GM21619 (cell line): ENCODE results near the gene ZSWIM4.
A peak's percentile ranks its signal among the peaks of the same experiment; 100 is the strongest.
"Not testable (repeated sequence)": the region's sequence is repeated elsewhere in the genome, so short reads cannot be mapped to it uniquely, and the experiment has no call there.

Experiments
- ATAC-seq: cut with Tn5 transposase; IDR thresholded peaks from one replicate; pipeline ENCODE4 v1.9.1; 2021; ENCODE audit not compliant: unreplicated experiment

Gene ZSWIM4

DNA sequence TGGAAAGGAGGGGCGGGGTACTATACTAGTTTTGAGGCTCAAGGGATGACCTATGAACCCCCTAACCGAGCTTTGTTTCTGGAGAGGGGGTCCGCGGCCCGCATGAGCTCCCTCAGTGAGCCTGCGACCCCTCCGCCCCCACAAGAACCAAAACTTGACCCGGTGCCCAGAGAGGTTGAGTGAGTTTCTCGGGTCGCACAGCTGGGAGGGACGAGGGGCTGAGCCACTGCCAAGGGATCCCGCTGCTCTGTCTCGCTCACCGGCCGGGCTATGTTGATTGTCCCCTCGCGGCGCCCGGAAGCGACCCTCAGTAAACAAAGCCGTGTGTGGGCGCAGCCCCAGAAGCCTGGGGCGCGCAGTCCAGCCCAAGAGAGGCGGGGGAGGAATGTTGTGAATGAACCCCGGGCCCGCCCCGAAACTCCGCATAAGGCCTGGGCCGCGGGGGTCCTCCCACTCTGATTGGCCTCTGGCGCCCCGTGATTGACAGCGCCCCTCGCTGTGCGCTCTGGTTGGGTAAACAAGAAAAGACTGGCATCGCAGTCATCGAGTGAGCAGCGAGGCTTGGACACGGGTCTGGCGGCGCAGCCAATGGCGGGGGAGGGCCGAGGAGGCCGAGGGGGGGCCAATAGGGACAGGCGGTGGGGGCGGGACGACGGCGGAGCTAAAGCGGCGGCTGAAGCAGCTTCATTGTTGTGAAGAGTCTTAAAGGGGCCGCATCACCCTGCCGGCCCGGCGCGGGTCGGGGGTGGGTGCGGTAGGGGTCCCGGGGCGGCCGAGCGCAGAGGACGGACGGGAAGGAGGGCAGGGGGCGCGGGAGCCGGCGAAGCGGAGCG, at the start of gene ZSWIM4:
ZSWIM4 (plus strand) TSS at position 687 of the 833 bp plus-strand sequence. CDS start 206 bp downstream, outside the sequence.
- ATAC-seq: peak; percentile 85

GRCh38 chr19:13747098-13747453, 48.2 kb upstream of the ZSWIM4 start:
- no peak for ATAC-seq

DNA sequence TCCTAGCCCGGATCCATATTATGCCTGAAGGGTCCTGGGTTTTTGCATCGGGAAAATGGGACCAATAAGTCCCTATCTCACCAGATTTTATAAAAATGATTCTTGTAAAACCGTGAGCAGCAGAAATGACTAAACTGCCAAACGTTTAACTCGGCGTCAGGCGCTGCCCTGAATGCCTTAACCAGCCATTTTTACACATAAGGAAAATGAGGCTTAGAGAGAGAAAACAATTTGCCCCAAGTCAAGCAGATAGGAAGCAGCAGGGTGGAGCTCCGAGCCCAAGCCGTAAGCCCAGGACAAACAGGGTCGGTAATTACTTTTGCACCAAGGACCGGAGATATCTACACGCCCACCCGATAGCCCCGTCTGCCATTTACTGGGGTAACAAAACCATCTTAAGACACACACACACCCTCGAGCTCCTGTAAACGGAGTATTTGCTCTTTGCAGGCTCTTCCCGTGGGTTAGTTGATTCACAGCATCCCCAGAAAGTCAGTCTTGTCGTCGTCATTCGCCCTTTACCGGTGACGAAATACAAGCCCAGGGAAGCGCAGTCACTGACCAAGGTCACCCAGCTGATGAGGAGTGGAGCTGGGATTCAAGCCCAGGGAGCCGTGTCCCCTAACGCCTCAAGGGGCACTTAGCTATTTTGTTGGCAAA, 46.9 kb upstream of the ZSWIM4 start:
- no peak for ATAC-seq

DNA sequence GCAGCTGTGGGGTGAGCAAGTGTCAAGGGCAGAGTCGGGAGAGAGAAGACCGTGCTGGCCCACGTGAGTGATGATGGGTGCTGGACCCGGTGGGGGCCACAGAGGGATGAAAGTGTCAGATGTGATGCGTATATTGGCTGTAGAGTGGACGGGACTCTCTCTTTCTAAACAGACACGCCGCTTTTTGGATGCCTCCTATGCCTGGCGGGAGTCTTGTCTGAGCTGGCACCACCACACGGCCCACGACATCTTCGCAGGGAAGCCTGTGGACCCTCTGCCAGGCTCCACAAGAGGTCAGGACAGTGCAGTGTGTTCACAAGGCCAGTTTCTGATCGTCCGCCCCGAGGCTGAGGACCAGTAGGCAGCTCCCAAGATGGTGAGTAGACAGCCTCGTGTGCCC, 43.8 kb upstream of the ZSWIM4 start:
- no peak for ATAC-seq

- not testable (repeated sequence) for ATAC-seq
Measured at GRCh38 chr19:13753622-13754021, 41.6 kb upstream of the ZSWIM4 start.

GRCh38 chr19:13756210-13756609, 39.0 kb upstream of the ZSWIM4 start:
- ATAC-seq: no peak

GRCh38 chr19:13757805-13758772, 37.2 kb upstream of the ZSWIM4 start:
- ATAC-seq: no peak

GRCh38 chr19:13758795-13759194, 36.4 kb upstream of the ZSWIM4 start:
- no peak for ATAC-seq

DNA sequence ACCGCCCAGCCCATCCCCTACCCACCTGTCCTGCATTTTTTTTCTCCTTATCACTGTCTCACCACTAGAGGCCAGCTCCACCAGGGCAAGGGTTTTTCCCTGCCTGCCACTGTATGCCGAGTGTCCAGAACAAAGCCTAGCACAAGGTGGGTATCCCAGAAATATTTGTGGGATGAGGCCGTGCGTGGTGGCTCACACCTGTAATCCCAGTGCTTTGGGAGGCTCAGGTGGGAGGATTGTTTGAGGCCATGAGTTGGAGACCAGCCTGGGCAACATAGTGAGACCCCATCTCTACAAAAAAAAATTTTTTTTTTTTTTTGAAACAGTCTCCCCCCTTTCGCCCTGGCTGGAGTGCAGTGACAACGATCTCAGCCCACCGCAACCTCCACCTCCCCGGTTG, 33.8 kb upstream of the ZSWIM4 start:
- ATAC-seq: no peak

- no peak for ATAC-seq
Measured at GRCh38 chr19:13762635-13763235, 32.5 kb upstream of the ZSWIM4 start.

GRCh38 chr19:13763265-13763664, 32.0 kb upstream of the ZSWIM4 start:
- no peak for ATAC-seq

- ATAC-seq: peak; percentile 69
Measured at GRCh38 chr19:13764101-13764807, 31.0 kb upstream of the ZSWIM4 start, which contains the start of gene MRI1. TSS of gene MRI1 (plus strand) at chr19:13764522. CDS start at chr19:13764589, 67 bp downstream.

DNA sequence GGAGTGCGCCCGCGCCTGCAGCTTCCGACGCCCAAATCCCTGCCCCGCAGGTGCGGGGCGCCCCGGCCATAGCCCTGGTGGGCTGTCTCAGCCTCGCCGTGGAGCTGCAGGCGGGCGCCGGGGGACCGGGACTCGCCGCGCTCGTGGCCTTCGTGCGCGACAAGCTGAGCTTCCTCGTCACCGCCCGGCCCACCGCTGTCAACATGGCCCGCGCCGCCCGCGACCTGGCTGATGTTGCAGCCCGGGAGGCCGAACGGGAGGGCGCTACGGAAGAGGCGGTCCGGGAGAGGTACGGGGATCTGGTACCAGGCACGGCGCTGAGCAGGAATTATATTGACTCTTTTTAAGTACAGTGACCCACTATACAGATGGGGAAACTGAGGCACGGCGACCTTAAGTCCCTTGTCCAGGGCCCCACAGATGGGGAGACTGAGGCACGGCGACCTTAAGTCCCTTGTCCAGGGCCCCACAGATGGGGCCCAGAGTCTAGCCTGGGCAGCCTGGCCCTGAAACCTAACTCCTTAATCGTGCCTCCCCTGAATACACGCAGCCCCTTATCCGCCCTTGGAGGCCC, 30.3 kb upstream of the ZSWIM4 start:
- no peak for ATAC-seq

GRCh38 chr19:13765395-13766094, 29.7 kb upstream of the ZSWIM4 start:
- ATAC-seq: no peak

GRCh38 chr19:13766095-13766481, 29.2 kb upstream of the ZSWIM4 start:
- ATAC-seq: no peak

DNA sequence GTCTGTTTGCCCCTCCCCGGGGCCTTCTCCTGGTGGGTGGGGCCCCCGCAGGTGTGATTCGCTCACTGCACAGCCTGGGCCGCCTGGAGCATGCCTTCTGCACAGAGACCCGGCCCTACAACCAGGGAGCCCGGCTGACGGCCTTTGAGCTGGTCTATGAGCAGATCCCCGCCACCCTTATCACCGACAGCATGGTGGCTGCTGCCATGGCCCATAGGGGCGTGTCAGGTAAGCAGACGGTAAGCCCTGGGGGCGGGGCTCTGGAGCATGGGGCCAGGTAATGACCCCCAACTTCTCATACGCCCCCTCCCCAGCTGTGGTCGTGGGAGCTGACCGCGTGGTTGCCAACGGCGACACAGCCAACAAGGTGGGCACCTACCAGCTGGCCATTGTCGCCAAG, 26.7 kb upstream of the ZSWIM4 start:
- ATAC-seq: no peak

- ATAC-seq: no peak
Measured at GRCh38 chr19:13770013-13770635, 25.1 kb upstream of the ZSWIM4 start.
